Kidney (tissue), 14 donors: ENCODE results near the gene MSLN. TPM values are rescaled to one million over a fixed set of nuclear protein-coding genes. Genes with fewer than 3 reads are reported as not detected.

Source experiments
- DNase-seq, 5 donors: peaks; one replicate each; pipeline ENCODE4 v3.0.0-alpha.2; 2013 to 2020
- FAIRE-seq: peaks from 2 replicates; lab custom pipeline; 2012; peaks lifted over from hg19 to GRCh38; lab: Jason Lieb, UNC
- H3K27ac ChIP-seq, 2 donors: one replicate each; pipeline ENCODE4 v1.7.0; 2013; ENCODE audit warnings: low read depth in 2 of 2, low read length in 2 of 2, inconsistent platforms in 1 of 2
- H3K27me3 ChIP-seq: one replicate; pipeline ENCODE4 v1.7.1; 2013; ENCODE audit warnings: low read length, inconsistent platforms; ENCODE audit not compliant: control insufficient read depth, insufficient read depth
- H3K36me3 ChIP-seq, 3 donors: one replicate each; pipeline versions ENCODE4 v1.7.0 to v1.7.1; 2013; ENCODE audit warnings: low read length in 3 of 3, control low read depth in 1 of 3, inconsistent platforms in 1 of 3; ENCODE audit not compliant: insufficient read depth in 3 of 3, control insufficient read depth in 2 of 3
- H3K4me1 ChIP-seq, 3 donors: one replicate each; pipeline versions ENCODE4 v1.7.0 to v1.7.1; 2013; ENCODE audit warnings: low read length in 3 of 3, inconsistent platforms in 1 of 3, low read depth in 1 of 3; ENCODE audit not compliant: control insufficient read depth in 2 of 3, insufficient read depth in 2 of 3
- H3K4me3 ChIP-seq, 3 donors: one replicate each; pipeline versions ENCODE4 v1.7.0 to v1.8.1; 2013; ENCODE audit warnings: low read length in 3 of 3, control low read depth in 1 of 3, inconsistent platforms in 1 of 3
- H3K9ac ChIP-seq, 3 donors: one replicate each; pipeline versions ENCODE4 v1.7.0 to v1.7.1; 2013; ENCODE audit warnings: low read length in 3 of 3, control low read depth in 1 of 3, inconsistent platforms in 1 of 3
- H3K9me3 ChIP-seq, 3 donors: one replicate each; pipeline versions ENCODE4 v1.7.0 to v1.7.1; 2013; ENCODE audit warnings: low read length in 3 of 3, control low read depth in 1 of 3, inconsistent platforms in 1 of 3; ENCODE audit not compliant: control insufficient read depth in 2 of 3, insufficient read depth in 1 of 3
- CTCF ChIP-seq: IDR thresholded peaks from 3 replicates; pipeline ENCODE4 v1.5.1; 2012; ENCODE audit warnings: mild to moderate bottlenecking, moderate library complexity, borderline replicate concordance; ENCODE audit not compliant: insufficient read depth; ENCODE audit errors: extremely low read depth
- intact Hi-C: fragments of 100-400 bp; cut with DNase I; formaldehyde crosslinking; loops from one replicate; pipeline ENCODE4 v1.11.1; 2022
- polyA plus RNA-seq: library from polyadenylated mRNA; stranded (reverse); fragments of 350-450 nt; fragmentation: Illumina TruSeq; extraction: RNeasy Lipid Tissue Mini Kit (QIAGEN cat#74804); gene quantifications from one replicate; pipeline ENCODE4 v1.2.3, GENCODE V29; 2014; ENCODE audit warnings: low read depth, low replicate concordance; ENCODE audit not compliant: insufficient read depth
- total RNA-seq: library from RNA; stranded (reverse); fragmentation: NEBNext Ultra II Directional; extraction: Animal tissue kit (Norgen Biotek cat#: 25700); gene quantifications from one replicate; pipeline ENCODE4 v1.2.1, GENCODE V29; 2021
- donor health status: control.
- donor health status: control.
- donor health status: control.
- donor health status: control.
- donor health status: control.
- donor health status: DM: yes; HTN: yes; CAD: no.
- donor health status: Normal renal cell carcinoma (clear cell type).

MSLN gene
- total and polyA plus RNA-seq, 2 donors from 2014 or later = 3.7 to 19.4 TPM

- H3K9ac ChIP-seq = no peak overlapping the region
- no peak for FAIRE-seq
- no peaks in the 10 kb centered on the region for H3K9me3 ChIP-seq
- H3K4me1 ChIP-seq = no peaks in the 10 kb centered on the region
- no peaks in the 10 kb centered on the region for H3K27me3 ChIP-seq
- H3K4me3 ChIP-seq = no peak overlapping the region
- H3K36me3 ChIP-seq = no peaks in the 10 kb centered on the region
- intact Hi-C loops = no loop called here
- no peak overlapping the region for H3K27ac ChIP-seq
- DNase-seq = peak in 1 of 5 donors; percentile 43
- TF ChIP-seq CTCF = no peak
Measured at GRCh38 chr16:747978-748746, 12.4 kb upstream of the MSLN start.

GRCh38 chr16:749010-749409, 11.5 kb upstream of the MSLN start:
- H3K36me3 ChIP-seq = no peaks in the 10 kb centered on the region
- TF ChIP-seq CTCF = no peak
- no peak overlapping the region for H3K4me3 ChIP-seq
- H3K9ac ChIP-seq = no peak overlapping the region
- H3K27ac ChIP-seq = no peak overlapping the region
- FAIRE-seq (no peak), DNase-seq (no peak)
- H3K4me1 ChIP-seq = no peaks in the 10 kb centered on the region
- H3K27me3 ChIP-seq = no peaks in the 10 kb centered on the region
- intact Hi-C loops = no loop called here
- H3K9me3 ChIP-seq = no peaks in the 10 kb centered on the region

GRCh38 chr16:750485-750884, 10.0 kb upstream of the MSLN start:
- no peak overlapping the region for H3K9ac ChIP-seq
- no peak for TF ChIP-seq CTCF
- DNase-seq (peak in 3 of 5 donors; percentile 52 to 58 (median 57)), FAIRE-seq (no peak)
- no peaks in the 10 kb centered on the region for H3K27me3 ChIP-seq
- H3K4me3 ChIP-seq = no peak overlapping the region
- intact Hi-C loops = no loop called here
- H3K36me3 ChIP-seq = no peaks in the 10 kb centered on the region
- H3K9me3 ChIP-seq = no peaks in the 10 kb centered on the region
- no peaks in the 10 kb centered on the region for H3K4me1 ChIP-seq
- H3K27ac ChIP-seq = no peak overlapping the region
